Lung (tissue), 12 donors: Measurements from ENCODE around the gene BRI3BP. TPM values are rescaled to one million over a fixed set of nuclear protein-coding genes. Genes with fewer than 3 reads are reported as not detected.

ENCODE experiments used
- ATAC-seq: fragments of 200-7000 bp; cut with Tn5 transposase; one replicate; pipeline ENCODE4 v1.9.1; 2020; ENCODE audit warnings: moderate number of reproducible peaks; ENCODE audit not compliant: insufficient read depth, low FRiP score
- DNase-seq, 3 donors: peaks; one replicate each; pipeline ENCODE4 v3.0.0-alpha.2; 2013 to 2017
- H3K27ac ChIP-seq, 2 donors: one replicate each; pipeline ENCODE4 v1.5.1; 2013; ENCODE audit warnings: mild to moderate bottlenecking in 2 of 2, moderate library complexity in 2 of 2, control low read depth in 1 of 2, inconsistent platforms in 1 of 2, low read depth in 1 of 2, low read length in 1 of 2
- H3K27me3 ChIP-seq, 3 donors: one replicate each; pipeline ENCODE4 v1.5.1; 2013; ENCODE audit warnings: low read length in 2 of 3; ENCODE audit not compliant: control insufficient read depth in 3 of 3, insufficient read depth in 3 of 3
- H3K36me3 ChIP-seq, 4 donors: one replicate each; pipeline ENCODE4 v1.5.1; 2013; ENCODE audit warnings: low read length in 4 of 4, mild to moderate bottlenecking in 1 of 4, moderate library complexity in 1 of 4; ENCODE audit not compliant: control insufficient read depth in 4 of 4, insufficient read depth in 4 of 4
- H3K4me1 ChIP-seq, 5 donors: one replicate each; pipeline ENCODE4 v1.5.1; 2013; ENCODE audit warnings: low read length in 5 of 5, mild to moderate bottlenecking in 2 of 5, moderate library complexity in 1 of 5; ENCODE audit not compliant: control insufficient read depth in 5 of 5, insufficient read depth in 5 of 5
- H3K4me3 ChIP-seq: one replicate; pipeline ENCODE4 v1.5.1; 2013; ENCODE audit warnings: mild to moderate bottlenecking, control low read depth, moderate library complexity
- H3K9ac ChIP-seq, 2 donors: one replicate each; pipeline ENCODE4 v1.5.1; 2013; ENCODE audit warnings: low read length in 2 of 2, control low read depth in 1 of 2; ENCODE audit not compliant: insufficient read depth in 1 of 2
- H3K9me3 ChIP-seq, 4 donors: one replicate each; pipeline ENCODE4 v1.5.1; 2013; ENCODE audit warnings: low read length in 3 of 4, mild to moderate bottlenecking in 1 of 4, moderate library complexity in 1 of 4; ENCODE audit not compliant: control insufficient read depth in 4 of 4, insufficient read depth in 3 of 4
- WGBS, 2 donors: extraction: QIAGEN DNeasy Blood & Tissue Kit; methylation state at CpG; one replicate each; pipeline ENCODE4 v1.1.7; 2013; 5-methylcytosine and 5-hydroxymethylcytosine counted together
- polyA plus RNA-seq, 2 donors: library from polyadenylated mRNA; stranded (reverse); fragments of 200-250 nt; gene quantifications; one replicate each; pipeline ENCODE4 v1.2.1, GENCODE V29; 2013
- total RNA-seq, 2 donors: library from RNA; depleted of rRNA in 1 of 2; stranded (reverse); fragments of >200 nt in 1 of 2; gene quantifications; one replicate each; pipeline ENCODE4 v1.2.1, GENCODE V29; 2014 to 2021
- TF ChIP-seq, protein P1 (sequence below): IDR thresholded peaks from 2 replicates; pipeline ENCODE4 v1.5.1; 2012; ENCODE audit warnings: mild to moderate bottlenecking; ENCODE audit errors: control extremely low read depth, extremely low read depth
- donor health status: control.
- donor health status: control.
- donor health status: Bipolar disorder and iron deficiency.
- donor health status: healthy.
- donor health status: DM: yes; HTN: yes; CAD: no.

Gene BRI3BP
- total and polyA plus RNA-seq, 4 donors, result 2.3 to 9.5 (median 5.5) TPM

GRCh38 chr12:125017801-125018200 lies 24.4 kb downstream of the BRI3BP start:
- Histone ChIP-seq H3K4me3 (no peak overlapping the region), H3K27ac (no peak overlapping the region), H3K4me1 (no peaks in the 10 kb centered on the region), H3K27me3 (no peaks in the 10 kb centered on the region), H3K9me3 (no peaks in the 10 kb centered on the region), H3K36me3 (peaks cover 0 to 5% (median 1%) of the 10 kb centered on the region in 4 donors), H3K9ac (no peak overlapping the region)
- TF ChIP-seq, protein P1, sequence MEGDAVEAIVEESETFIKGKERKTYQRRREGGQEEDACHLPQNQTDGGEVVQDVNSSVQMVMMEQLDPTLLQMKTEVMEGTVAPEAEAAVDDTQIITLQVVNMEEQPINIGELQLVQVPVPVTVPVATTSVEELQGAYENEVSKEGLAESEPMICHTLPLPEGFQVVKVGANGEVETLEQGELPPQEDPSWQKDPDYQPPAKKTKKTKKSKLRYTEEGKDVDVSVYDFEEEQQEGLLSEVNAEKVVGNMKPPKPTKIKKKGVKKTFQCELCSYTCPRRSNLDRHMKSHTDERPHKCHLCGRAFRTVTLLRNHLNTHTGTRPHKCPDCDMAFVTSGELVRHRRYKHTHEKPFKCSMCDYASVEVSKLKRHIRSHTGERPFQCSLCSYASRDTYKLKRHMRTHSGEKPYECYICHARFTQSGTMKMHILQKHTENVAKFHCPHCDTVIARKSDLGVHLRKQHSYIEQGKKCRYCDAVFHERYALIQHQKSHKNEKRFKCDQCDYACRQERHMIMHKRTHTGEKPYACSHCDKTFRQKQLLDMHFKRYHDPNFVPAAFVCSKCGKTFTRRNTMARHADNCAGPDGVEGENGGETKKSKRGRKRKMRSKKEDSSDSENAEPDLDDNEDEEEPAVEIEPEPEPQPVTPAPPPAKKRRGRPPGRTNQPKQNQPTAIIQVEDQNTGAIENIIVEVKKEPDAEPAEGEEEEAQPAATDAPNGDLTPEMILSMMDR, result no peak
- no peak for DNase-seq
- 96 to 99% methylated on average over 9 of the region's 9 CpGs for WGBS, 2 donors
- no peak for ATAC-seq

GRCh38 chr12:125018356-125018755 lies 24.9 kb downstream of the BRI3BP start:
- ATAC-seq, result no peak
- Histone ChIP-seq H3K36me3 (peaks cover 0 to 10% (median 1%) of the 10 kb centered on the region in 4 donors), H3K4me1 (no peaks in the 10 kb centered on the region), H3K4me3 (no peak overlapping the region), H3K27me3 (no peaks in the 10 kb centered on the region), H3K27ac (no peak overlapping the region), H3K9me3 (peaks cover 0 to 3% (median 1%) of the 10 kb centered on the region in 4 donors), H3K9ac (no peak overlapping the region)
- DNase-seq, result no peak
- 96% methylated on average over 11 of the region's 11 CpGs for WGBS, 2 donors
- TF ChIP-seq, protein P1, result no peak

DNA sequence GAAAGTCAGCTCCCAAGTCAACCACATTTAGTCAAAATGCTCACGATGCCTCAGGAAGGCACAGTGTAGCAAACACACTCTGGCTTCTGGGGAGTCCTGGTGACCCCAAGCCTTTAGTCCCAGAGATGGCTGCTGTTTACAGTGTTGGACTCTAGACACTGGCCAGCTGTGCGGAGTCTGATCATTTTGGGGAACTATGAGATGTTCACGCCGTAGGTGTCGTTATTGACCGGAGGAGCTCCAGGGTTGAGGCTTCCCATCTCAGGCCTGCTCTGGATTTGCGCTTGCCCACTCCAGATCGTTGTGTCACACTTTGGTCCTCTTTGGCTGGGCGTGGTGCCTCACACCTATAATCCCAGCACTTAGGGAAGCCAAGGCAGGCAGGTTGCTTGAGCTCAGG lies 27.7 kb downstream of the BRI3BP start:
- TF ChIP-seq, protein P1, result no peak

GRCh38 chr12:125021771-125022170 lies 28.3 kb downstream of the BRI3BP start:
- DNase-seq (no peak), ATAC-seq (no peak)
- Histone ChIP-seq H3K27me3 (no peaks in the 10 kb centered on the region), H3K27ac (no peak overlapping the region), H3K9me3 (peaks cover 0 to 3% (median 1%) of the 10 kb centered on the region in 4 donors), H3K4me3 (no peak overlapping the region), H3K36me3 (peaks cover 0 to 10% (median 0%) of the 10 kb centered on the region in 4 donors), H3K9ac (no peak overlapping the region), H3K4me1 (no peaks in the 10 kb centered on the region)
- WGBS, 2 donors, result 79 to 83% methylated on average over 5 of the region's 5 CpGs
- TF ChIP-seq, protein P1, result no peak

More for the DNA sequence above, 27.7 kb downstream of the BRI3BP start:
- Histone ChIP-seq H3K4me1 (no peaks in the 10 kb centered on the region), H3K9me3 (peaks cover 0 to 3% (median 1%) of the 10 kb centered on the region in 4 donors), H3K4me3 (no peak overlapping the region), H3K9ac (no peak overlapping the region), H3K36me3 (peaks cover 0 to 10% (median 0%) of the 10 kb centered on the region in 4 donors), H3K27ac (no peak overlapping the region), H3K27me3 (no peaks in the 10 kb centered on the region)
- WGBS, 2 donors, result 97% methylated on average over 9 of the region's 9 CpGs
- ATAC-seq (no peak), DNase-seq (no peak)
